Esophagus muscularis mucosa (tissue), 3 donors: ENCODE measurements around the gene RELCH.

Source experiments
- EP300 ChIP-seq: sonication (generic); formaldehyde crosslinking; IDR thresholded peaks from one replicate; pipeline ENCODE4 v1.6.1; 2017; ENCODE audit warnings: antibody characterized with exemption
- TF ChIP-seq, protein P1 (sequence below), 3 experiments: fragments of 200-600 bp in 2 of 3; fragments of 450-650 bp in 1 of 3; sonication (generic) in 2 of 3; IDR thresholded peaks; one replicate each; pipeline ENCODE4 v1.5.1; 2017 to 2019; ENCODE audit warnings: antibody characterized with exemption in 3 of 3, mild to moderate bottlenecking in 2 of 3, moderate library complexity in 1 of 3

DNA sequence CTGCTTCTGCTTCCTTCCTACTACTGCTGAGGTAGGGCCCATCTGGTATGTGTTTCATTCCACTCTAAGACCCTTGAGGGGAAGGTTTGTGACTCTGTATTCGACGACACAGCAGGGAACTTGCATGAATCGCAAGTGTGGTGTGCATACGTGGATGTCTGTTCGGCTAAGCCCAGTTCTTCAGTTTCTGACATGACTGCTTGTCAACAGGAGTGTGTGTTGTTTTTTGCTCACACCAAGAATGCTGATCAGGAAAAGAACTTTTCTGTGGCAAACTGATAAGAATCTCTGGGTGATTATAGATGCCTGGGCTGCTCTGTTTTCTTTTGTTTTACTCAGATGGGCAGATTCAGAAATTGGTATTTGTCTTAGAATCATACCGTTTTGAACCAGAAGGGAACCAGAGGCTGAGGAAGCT is 160.0 kb downstream of the RELCH start:
- TF ChIP-seq, protein P1, sequence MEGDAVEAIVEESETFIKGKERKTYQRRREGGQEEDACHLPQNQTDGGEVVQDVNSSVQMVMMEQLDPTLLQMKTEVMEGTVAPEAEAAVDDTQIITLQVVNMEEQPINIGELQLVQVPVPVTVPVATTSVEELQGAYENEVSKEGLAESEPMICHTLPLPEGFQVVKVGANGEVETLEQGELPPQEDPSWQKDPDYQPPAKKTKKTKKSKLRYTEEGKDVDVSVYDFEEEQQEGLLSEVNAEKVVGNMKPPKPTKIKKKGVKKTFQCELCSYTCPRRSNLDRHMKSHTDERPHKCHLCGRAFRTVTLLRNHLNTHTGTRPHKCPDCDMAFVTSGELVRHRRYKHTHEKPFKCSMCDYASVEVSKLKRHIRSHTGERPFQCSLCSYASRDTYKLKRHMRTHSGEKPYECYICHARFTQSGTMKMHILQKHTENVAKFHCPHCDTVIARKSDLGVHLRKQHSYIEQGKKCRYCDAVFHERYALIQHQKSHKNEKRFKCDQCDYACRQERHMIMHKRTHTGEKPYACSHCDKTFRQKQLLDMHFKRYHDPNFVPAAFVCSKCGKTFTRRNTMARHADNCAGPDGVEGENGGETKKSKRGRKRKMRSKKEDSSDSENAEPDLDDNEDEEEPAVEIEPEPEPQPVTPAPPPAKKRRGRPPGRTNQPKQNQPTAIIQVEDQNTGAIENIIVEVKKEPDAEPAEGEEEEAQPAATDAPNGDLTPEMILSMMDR (IDR thresholded peaks at IDR 0.05): no peak
- no peak for TF ChIP-seq EP300
